ENCODE data around the gene SLC9A7.

DNA sequence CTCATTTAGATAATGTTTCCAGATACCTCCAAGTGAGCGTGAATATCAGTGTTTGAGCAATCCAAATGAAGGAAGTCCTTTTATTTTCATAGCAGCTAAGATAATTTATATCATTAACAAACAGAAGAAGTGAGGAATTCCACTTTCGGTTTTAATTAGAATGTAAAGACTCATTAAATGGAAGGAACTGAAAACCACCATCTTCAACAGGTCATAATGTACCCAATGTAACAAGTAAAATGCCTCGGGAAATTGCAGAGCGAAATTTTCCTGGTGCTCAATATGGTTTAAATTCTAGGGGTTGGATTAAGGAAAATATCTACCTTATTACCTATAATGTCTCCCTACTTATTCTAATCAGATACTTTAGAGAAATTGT lies 33.9 kb upstream of the SLC9A7 start:
- TF ChIP-seq TAF1 (IDR thresholded peaks at IDR 0.05; ENCODE audit: low read depth, low read length), result no peak
- TF ChIP-seq POLR2AphosphoS5 (IDR thresholded peaks at IDR 0.05; ENCODE audit: low read depth, low read length), result no peak
- TF ChIP-seq POLR2A (IDR thresholded peaks at IDR 0.05; ENCODE audit: low read depth, low read length), result no peak

All from GM12891 (cell line).